Suprapubic skin (tissue), 3 donors: ENCODE measurements around the gene MIER1.

Experiments
- POLR2AphosphoS5 ChIP-seq, 3 donors: sonication (generic); formaldehyde crosslinking; IDR thresholded peaks; one replicate each; pipeline ENCODE4 v1.6.1; 2017; ENCODE audit warnings: antibody characterized with exemption in 3 of 3
- TF ChIP-seq, protein P1 (sequence below), 2 donors: fragments of 200-600 bp in 1 of 2; fragments of 450-650 bp in 1 of 2; sonication (generic) in 1 of 2; IDR thresholded peaks; one replicate each; pipeline ENCODE4 v1.5.1; 2016 to 2019; ENCODE audit warnings: antibody characterized with exemption in 2 of 2, mild to moderate bottlenecking in 1 of 2, moderate library complexity in 1 of 2

DNA sequence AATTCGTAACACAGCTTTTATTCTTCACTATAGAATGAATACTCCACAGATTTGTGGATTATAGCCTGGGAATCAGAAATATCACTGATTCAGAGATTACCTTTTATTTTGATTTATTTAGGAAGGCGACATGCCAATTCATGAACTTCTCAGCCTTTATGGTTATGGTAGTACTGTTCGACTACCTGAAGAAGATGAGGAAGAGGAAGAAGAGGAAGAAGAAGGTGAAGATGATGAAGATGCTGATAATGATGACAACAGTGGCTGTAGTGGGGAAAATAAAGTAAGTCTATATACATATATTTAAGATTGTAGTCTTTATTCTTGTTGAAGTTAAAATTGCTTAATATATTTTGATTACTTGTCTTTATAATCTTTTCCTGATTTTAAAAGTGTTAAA, 33.1 kb downstream of the MIER1 start:
- TF ChIP-seq, protein P1, sequence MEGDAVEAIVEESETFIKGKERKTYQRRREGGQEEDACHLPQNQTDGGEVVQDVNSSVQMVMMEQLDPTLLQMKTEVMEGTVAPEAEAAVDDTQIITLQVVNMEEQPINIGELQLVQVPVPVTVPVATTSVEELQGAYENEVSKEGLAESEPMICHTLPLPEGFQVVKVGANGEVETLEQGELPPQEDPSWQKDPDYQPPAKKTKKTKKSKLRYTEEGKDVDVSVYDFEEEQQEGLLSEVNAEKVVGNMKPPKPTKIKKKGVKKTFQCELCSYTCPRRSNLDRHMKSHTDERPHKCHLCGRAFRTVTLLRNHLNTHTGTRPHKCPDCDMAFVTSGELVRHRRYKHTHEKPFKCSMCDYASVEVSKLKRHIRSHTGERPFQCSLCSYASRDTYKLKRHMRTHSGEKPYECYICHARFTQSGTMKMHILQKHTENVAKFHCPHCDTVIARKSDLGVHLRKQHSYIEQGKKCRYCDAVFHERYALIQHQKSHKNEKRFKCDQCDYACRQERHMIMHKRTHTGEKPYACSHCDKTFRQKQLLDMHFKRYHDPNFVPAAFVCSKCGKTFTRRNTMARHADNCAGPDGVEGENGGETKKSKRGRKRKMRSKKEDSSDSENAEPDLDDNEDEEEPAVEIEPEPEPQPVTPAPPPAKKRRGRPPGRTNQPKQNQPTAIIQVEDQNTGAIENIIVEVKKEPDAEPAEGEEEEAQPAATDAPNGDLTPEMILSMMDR (IDR thresholded peaks at IDR 0.05): no peak
- TF ChIP-seq POLR2AphosphoS5 (IDR thresholded peaks at IDR 0.05): no peak
